Panc1 (cell line): ENCODE data around the gene ANKRD65.

Source experiments
- POLR2AphosphoS5 ChIP-seq: IDR thresholded peaks from 2 replicates; pipeline ENCODE4 v1.6.1; 2012; ENCODE audit warnings: mild to moderate bottlenecking, low read depth, low read length, moderate library complexity
- SIN3A ChIP-seq: IDR thresholded peaks from 2 replicates; pipeline ENCODE4 v1.6.1; 2012; ENCODE audit warnings: low read depth, mild to moderate bottlenecking, low read length, moderate library complexity, borderline replicate concordance; ENCODE audit not compliant: insufficient read depth
- TF ChIP-seq, protein P1 (sequence below): fragments of 450-650 bp; IDR thresholded peaks from 2 replicates; pipeline ENCODE4 v1.5.1; 2017; ENCODE audit warnings: mild to moderate bottlenecking
- TF ChIP-seq, protein P2 (sequence below), 2 experiments: IDR thresholded peaks; 2 replicates each; pipeline ENCODE4 v1.6.1; 2011 to 2012; ENCODE audit warnings: low read depth in 2 of 2, control low read depth in 1 of 2, low read length in 1 of 2, mild to moderate bottlenecking in 1 of 2, moderate library complexity in 1 of 2; ENCODE audit not compliant: insufficient read depth in 1 of 2

DNA sequence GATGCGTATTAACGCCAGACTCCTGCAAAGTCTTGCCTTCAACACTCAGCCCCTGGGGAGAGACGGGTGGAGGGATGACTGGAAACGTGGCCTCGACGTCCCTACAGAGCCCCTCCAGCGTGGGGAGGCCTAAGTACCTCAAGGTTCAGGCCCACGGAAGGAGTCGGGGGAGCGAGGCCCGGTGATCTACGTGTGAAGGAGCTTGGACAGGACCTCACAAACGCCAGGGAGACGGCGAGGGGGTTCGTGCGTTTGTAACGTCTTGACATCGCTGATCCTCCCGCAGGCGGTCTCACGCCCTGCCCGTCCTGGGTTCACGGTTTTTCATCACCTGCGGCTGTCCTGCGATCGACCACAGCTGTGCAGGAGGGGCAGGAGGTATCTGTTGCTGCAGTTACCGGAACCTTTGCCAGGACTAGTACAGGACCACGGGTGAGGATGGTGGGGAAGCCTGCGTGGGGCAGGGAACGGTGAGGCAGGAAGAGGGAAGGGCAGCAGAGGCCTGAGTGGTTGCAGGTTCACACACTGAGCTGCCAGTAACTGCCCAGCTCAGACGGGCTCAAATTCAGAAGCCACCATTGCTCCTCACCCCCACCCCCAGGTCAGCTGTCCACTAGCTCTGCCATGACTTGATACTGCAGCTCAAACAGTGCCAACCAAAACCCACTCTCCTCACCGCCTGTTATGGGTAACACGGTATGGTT, 21.1 kb downstream of the ANKRD65 start:
- TF ChIP-seq, protein P1, sequence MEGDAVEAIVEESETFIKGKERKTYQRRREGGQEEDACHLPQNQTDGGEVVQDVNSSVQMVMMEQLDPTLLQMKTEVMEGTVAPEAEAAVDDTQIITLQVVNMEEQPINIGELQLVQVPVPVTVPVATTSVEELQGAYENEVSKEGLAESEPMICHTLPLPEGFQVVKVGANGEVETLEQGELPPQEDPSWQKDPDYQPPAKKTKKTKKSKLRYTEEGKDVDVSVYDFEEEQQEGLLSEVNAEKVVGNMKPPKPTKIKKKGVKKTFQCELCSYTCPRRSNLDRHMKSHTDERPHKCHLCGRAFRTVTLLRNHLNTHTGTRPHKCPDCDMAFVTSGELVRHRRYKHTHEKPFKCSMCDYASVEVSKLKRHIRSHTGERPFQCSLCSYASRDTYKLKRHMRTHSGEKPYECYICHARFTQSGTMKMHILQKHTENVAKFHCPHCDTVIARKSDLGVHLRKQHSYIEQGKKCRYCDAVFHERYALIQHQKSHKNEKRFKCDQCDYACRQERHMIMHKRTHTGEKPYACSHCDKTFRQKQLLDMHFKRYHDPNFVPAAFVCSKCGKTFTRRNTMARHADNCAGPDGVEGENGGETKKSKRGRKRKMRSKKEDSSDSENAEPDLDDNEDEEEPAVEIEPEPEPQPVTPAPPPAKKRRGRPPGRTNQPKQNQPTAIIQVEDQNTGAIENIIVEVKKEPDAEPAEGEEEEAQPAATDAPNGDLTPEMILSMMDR: no peak
- TF ChIP-seq, protein P2, sequence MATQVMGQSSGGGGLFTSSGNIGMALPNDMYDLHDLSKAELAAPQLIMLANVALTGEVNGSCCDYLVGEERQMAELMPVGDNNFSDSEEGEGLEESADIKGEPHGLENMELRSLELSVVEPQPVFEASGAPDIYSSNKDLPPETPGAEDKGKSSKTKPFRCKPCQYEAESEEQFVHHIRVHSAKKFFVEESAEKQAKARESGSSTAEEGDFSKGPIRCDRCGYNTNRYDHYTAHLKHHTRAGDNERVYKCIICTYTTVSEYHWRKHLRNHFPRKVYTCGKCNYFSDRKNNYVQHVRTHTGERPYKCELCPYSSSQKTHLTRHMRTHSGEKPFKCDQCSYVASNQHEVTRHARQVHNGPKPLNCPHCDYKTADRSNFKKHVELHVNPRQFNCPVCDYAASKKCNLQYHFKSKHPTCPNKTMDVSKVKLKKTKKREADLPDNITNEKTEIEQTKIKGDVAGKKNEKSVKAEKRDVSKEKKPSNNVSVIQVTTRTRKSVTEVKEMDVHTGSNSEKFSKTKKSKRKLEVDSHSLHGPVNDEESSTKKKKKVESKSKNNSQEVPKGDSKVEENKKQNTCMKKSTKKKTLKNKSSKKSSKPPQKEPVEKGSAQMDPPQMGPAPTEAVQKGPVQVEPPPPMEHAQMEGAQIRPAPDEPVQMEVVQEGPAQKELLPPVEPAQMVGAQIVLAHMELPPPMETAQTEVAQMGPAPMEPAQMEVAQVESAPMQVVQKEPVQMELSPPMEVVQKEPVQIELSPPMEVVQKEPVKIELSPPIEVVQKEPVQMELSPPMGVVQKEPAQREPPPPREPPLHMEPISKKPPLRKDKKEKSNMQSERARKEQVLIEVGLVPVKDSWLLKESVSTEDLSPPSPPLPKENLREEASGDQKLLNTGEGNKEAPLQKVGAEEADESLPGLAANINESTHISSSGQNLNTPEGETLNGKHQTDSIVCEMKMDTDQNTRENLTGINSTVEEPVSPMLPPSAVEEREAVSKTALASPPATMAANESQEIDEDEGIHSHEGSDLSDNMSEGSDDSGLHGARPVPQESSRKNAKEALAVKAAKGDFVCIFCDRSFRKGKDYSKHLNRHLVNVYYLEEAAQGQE (IDR thresholded peaks at IDR 0.05; ENCODE audit: insufficient read depth in 1 of 2, low read depth in 2 of 2, low read length in 1 of 2): no peak
- no peak for TF ChIP-seq SIN3A
- peak; percentile 28 for TF ChIP-seq POLR2AphosphoS5
